Kasumi-1 (cell line): ENCODE data around the gene ZNF341.
"Not testable (repeated sequence)": the region's sequence is repeated elsewhere in the genome, so short reads cannot be mapped to it uniquely, and the experiment has no call there.

Experiments used
- DNase-seq, 2 experiments: peaks; one replicate each; lab custom pipeline; 2025; lab: John Stamatoyannopoulos, UW

Gene ZNF341

DNA sequence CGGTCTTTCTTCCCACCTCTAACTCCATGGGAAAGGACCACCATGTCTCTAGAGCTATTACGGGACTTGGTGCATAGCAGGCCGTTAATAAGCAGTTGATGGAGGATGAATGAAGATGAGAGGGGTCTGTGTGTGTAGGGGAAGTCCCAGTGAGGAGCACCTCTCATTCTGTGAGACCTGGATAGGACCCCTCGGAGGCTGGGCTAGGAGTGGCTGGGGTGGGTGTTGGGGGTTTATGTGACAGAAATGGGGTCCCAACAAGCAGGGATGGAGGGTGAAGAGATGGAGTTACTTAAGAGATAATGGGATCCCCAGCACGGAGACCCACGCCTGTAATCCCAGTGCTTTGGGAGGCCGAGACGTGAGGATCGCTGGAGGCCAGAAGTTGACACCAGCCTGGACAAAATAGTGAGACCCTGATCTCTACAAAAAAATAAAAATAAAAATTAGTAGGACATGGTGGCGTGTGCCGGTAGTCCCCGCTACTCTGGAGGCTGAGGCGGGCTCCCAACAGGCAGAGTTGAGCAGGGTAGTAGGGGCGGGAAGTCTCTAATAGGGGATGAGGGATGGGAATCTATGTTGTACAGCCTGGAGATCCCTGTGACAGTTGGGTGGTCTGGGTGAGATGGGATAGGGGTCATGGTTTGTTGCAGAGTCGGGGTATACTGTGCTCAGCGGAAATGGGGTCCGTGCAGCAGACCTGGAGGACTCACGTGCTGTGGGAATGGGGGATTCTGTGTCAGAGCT is 677 bp upstream of the ZNF341 start:
- no peak for DNase-seq

DNA sequence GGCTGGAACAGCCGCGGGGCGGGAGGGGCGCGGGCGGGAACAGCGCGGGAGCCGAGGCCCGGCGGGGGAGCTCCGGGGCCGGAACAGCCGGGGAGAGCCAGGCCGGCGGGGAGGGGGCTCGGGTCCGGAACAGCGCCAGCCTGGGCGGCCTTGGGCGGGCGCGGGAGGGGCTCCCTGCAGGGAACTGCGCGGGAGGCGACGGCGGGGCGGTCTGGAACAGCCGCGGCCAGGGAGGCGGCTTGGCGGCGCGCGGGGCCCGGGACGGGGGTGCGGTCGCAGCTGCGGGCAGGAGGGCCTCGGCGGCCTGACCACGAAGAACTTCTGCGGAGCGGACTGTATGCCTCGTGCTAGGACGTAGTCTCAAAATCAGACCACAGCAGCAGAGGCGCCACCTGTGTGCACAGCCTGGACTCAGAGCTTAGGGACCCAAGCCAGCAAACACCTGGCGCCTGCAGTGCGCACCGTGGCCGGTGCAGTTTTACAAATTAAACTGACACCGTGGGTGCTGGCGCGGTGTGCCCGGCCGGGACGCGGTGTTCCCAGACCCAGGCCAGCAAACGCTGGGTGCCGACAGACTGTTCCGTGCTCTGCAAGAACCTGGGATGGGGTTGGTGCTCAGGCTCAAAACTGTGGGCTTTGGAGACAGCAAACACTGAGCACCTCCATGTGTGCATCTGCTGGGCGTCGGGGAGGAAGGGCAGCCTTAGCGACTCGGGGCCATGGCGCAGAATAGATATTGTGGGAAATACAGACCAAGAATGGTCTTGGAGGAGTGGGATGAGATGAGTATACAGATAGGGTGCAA is 572 bp downstream of the ZNF341 start:
- DNase-seq = peak in 1 of 2 experiments; percentile 50

DNA sequence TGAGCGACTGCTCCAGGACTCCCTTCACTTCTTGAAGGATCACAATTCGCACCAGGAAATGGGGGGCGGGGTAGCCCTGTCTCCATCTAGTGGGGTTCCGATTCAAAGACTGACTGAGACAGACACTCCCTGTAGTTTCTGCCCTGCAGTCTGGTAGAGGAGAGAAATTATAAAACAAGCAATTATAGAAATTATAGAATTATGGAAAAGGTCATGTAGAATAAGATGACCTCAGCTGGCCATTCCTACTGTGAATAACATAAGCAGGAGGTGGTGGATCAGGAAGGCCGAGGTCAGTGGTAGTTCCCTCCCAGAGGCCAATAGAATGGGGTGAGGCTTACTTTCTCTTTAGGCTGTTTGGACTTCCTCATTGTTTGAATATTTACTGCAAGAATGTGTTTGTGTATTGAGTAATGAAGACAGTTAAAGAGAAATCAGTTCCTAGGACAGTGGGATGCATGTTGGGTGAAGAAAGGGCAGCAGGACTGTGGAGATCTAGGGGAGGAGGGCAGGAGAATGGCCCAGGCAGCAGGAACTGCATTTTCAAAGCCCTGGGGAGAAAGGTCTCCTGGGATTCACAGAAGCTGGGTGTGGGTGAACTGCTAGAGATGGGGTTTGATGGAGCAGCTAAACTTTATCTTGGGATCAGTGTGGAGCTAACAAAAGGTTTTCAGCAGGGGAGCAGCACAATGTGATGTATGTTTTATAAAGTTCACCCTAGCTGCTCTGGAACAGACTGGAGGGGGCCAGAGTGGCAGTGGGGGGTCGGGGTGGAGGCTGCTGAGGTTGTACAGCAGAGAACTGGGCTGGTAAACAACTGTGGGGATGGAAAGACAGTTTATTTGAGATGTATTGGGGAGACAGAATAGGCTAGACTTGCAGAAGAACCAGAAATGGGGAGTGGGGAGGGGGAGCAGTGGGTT is 2.1 kb downstream of the ZNF341 start:
- peak; percentile 14 to 44 for DNase-seq

DNA sequence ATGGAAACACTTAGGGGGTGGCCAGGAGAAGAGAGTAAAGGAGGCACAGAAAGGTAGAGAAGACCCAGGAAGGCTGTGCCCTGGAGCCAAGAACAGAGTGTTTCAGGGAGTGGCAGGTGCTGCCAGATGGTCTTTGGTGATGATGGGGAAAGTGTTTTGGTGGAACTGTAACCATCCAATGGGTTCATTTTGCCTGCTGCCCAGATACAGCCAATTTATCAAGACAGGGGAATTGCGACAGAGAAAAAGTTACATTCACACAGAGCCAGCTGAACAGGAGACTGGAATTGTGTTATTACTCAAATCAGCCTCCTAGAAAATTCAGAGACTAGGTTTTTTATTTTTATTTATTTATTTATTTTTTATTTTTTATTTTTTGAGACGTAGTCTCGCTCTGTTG is 5.2 kb downstream of the ZNF341 start:
- no peak for DNase-seq

DNA sequence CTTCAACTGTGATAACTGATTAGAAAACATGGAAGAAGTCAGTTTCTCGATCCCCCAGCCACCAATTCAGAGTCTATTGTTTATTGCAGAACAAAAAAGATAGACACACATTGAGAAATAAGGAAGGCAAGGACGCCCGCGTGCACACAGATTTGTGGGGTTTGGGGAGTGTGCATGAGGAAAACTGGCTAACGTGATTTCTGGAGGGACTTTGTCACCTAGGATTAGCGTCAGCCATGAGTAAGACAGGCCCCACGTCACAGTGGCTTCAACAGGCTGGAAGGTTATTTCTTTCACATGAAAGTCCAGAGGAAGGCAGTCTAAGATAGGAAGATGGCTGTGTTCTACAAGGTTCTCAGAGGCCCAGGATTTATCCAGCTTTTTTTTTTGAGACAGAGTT is 7.7 kb downstream of the ZNF341 start:
- DNase-seq = no peak

DNA sequence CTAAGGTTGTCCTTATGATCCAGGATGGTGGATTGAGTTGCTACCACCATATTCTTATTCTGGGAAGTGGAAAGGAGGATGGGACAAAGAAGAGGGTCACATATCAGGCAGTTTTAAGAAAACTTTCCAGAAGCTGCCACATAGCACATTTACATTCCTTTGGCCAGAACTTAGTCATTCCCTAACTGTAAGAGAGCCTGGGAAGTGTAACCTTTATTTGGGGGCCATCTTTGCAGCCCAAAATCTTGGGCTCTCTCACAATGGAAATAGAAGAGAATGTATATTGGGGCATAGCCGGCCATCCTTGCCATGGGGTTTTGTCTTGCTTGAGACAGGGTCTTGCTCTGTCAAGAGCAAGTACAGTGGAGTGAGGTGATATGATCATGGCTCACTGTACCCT is 8.4 kb downstream of the ZNF341 start:
- no peak for DNase-seq

DNA sequence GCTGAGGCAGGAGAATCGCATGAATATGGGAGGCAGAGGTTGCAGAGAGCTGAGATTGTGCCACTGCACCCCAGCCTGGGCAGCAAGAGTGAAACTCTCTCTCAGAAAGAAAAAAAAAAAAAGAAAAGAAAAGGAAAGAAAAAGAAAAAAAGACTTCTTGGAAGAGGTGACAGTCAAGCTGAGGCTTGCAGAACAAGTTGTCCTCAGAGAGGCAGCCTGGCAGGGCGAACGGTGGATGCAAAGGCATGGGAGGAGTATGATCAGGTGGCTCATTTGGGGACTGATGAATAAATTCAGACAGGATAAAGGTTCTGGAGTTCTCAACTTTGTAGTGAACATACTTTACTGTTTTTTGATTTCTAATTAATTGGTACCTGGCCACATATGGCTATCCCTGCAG is 12.4 kb downstream of the ZNF341 start:
- no peak for DNase-seq

DNA sequence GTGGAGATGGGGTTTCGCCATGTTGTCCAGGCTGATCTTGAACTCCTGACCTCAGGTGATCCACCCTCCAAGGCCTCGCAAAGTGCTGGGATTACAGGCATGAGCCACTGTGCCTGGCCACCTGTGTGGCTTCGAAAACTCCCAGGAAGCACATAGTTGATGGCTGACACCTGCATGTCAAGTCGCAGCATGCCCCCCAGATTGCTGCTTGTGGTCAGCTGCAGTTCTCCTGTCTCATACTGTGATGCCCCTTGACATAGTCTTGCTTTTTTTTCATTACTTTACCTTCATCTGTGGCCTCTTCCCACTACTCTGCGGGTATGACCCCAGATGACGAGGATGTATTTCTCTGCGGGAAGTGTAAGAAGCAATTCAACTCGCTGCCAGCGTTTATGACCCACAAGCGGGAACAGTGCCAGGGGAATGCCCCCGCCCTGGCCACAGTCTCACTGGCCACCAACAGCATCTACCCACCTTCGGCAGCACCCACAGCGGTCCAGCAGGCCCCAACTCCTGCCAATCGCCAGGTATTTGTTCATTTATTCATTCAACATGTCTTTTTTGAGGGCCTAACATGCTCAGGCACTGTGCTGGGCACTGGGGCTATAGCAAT is 13.1 kb downstream of the ZNF341 start:
- no peak for DNase-seq

DNA sequence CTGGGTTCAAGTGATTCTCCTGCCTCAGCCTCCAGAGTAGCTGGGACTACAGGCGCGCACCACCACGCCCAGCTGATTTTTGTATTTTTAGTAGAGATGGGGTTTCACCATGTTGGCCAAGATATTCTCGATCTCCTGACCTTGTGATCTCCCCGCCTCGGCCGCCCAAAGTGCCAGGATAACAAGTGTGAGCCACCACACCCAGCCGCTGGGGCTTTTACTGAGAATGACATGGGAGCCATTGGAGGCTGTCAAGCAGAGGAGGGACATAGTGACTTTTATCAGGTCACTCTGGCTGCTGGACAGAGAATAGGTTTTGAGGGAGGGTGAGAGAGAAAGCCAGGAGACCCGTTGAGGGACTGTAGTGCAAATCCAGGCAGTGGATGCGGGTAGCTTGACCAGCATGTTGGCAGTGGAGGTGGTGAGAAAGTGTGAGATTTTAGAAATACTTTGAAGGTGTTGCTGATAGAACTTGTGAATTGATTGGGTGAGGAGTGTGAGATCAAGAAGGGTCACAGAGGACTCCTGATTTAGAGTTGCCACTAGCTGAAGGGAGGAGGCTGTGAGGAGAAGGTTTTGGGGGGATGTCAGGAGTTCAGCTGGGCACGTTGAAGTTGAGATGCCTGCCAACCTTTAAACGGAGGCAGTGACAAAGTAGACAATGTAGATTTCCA is 14.7 kb downstream of the ZNF341 start:
- DNase-seq = no peak

DNA sequence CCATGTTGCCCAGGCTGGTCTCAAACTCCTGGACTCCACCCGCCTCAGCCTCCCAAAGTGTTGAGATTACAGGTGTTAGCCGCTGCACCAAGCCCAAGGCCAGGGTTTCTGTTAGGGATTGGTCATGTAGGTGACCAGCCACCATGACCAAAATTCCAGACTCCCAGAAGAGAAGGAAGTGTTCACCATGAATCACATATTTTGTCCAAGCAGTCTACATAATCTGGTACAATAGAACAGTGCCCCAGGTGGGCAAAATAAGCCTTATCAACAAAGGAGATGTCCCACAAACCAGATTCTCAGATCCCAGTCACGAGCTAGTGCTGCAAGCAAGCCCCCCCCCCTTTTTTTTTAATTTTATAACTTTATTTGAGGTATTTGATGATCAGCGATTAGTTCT is 20.0 kb downstream of the ZNF341 start:
- DNase-seq = no peak

DNA sequence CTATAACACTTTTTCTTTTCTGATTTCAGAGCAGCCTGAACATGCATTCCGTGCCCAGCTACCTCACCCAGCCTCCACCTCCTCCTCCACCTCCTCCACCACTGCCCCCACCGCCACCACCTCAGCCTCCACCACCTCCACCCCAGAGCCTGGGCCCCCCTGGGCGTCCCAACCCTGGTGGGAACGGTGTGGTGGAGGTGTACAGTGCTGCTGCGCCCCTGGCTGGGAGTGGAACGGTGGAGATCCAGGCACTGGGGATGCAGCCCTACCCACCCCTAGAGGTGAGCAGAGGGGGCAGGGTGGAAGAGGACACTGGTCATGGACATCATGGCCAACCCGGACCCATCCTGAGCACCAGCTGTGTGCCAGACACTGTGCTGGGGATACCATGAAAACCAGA is 21.3 kb downstream of the ZNF341 start:
- no peak for DNase-seq

DNA sequence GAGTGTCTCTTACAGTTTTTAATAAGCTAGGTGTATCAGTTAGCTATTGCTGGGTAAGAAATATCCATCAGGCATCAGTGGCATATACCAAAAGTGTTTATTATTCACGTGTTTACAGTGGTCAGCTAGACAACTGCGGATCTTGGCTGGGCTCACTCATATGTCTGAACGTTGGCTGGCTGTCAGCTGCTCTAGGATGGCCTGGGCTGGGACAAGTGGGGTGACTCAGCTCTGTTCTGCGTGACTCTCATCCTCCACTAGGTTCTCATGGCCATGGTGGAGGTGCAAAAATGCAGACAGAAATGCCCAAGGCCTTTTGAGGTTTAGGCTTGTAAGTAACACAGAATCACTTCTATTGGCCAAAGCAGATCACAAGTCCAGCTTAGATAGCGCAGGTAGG is 22.0 kb downstream of the ZNF341 start:
- no peak for DNase-seq

DNA sequence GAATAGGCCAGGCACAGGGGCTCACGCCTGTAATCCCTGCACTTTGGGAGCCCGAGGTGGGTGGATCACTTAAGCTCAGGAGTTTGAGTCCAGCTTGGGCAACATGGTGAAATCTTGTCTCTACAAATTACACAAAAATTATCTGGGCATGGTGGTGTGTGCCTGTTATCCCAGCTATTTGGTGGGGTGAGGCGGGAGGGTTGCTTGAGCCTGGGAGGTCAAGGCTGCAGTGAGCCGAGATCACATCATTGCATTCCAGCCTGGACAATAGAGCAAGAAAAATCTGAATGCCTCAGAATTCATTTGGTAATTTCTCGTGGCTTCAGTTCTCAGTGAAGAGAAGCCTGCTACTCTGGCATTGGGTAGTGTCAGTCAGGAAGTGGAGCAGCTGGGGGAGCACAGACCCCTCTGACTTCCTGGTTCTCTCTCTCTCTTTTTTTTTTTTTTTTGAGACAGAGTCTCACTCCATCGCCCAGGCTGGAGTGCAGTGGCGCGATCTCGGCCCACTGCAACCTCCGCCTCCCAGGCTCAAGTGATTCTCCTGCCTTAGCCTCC is 24.2 kb downstream of the ZNF341 start:
- not testable (repeated sequence) for DNase-seq

DNA sequence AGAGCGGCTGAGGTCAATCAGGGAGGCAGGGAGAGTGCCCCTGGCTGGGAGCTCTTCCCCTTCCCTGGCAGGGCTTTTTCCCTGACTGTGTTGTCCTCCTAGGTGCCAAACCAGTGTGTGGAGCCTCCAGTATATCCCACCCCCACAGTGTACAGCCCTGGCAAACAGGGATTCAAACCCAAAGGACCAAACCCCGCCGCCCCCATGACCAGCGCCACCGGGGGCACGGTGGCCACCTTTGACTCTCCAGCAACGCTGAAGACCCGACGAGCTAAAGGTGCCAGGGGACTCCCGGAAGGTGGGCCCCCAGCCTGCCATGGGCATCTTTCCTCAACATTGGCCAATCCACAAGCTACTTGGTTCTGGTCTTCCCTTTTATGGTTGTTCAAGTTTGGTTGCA is 25.2 kb downstream of the ZNF341 start:
- no peak for DNase-seq

DNA sequence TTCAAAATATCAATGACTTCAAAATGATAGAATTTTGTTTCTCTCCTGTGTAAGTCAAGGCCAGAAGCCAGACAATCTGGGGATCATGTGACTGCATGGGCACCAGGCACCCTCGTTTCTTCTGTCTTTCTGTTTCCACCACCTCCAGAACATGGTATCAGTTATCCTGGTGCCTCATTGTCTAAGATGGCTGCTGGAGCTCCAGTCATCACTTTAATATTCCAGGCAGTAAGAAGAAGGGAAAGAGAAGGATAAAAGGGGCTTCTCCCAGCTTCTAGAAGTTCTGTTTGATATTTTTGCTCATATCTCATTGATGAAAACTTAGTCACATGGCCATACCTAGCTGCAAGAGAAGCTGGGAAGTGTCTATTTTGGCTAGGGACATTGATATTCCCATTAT is 25.7 kb downstream of the ZNF341 start:
- no peak for DNase-seq

DNA sequence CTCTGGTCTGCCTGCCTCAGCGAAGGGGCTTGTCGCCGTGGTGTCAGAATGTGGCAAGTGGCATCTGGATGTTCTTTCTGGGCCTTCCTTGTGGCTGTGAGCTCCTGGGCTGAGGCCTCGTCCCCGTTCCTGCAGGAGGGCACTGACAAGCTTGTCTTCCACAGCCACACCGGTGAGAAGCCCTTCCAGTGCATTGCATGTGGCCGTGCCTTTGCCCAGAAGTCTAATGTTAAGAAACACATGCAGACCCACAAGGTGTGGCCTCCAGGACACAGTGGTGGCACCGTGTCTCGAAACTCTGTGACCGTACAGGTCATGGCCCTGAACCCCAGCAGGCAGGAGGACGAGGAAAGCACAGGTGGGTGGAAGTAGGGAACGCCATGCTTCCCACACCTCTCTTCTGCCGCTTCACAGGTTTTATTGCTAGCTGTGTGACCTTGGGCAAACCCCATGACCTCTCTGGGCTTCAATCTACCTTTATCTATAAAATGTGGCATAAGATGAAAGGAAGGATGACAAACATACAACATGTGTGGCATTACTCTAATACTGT is 30.0 kb downstream of the ZNF341 start:
- no peak for DNase-seq

DNA sequence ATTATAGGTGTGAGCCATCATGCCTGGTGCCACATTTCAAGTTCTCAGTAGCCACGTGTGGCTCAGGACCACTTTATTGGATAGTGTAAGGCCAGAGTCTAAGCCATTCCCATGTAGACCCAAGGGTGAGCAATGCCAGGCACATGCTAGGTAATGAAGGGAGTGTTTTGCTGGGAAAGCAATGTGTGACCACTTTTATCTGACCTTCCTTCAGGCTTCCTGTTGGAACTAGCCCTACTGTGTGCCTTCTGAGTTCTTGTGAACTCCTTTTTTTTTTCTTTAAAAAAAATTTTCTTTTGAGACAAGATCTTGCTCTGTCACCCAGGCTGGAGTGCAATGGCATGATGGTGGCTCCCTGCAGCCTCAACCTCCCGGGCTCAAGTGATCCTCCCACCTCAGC is 33.3 kb downstream of the ZNF341 start:
- no peak for DNase-seq

DNA sequence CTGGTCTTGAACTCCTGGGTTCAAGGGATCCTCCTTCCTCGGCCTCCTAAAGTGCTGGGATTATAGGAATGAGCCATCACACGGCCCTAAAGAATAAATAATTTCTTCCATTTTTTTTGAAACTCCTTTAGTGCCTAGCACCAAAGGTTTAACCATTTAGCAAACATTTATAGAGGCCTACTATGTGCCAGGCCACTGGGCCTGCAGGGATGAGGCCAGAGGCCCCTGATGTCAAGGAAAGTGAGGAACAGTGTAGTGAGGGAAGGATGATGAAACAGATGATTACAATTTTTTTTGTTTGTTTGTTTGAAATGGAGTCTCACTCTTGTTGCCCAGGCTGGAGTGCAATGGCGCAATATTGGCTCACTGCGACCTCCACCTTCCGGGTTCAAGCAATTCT is 33.8 kb downstream of the ZNF341 start:
- DNase-seq = no peak

DNA sequence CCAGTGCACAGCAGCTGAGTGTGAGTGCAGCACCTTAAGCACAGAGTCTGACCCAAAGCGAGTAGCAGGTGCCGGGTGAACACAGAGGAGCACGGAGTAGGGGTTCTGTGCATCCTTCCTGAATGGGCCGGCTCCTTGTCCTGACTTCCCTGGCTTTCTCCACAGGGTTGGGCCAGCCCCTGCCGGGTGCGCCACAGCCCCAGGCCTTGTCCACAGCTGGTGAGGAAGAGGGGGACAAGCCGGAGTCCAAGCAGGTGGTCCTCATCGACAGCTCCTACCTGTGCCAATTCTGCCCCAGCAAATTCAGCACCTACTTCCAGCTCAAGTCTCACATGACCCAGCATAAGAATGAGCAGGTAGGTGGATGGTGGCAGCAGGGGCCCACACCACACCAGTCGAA is 34.9 kb downstream of the ZNF341 start:
- no peak for DNase-seq

DNA sequence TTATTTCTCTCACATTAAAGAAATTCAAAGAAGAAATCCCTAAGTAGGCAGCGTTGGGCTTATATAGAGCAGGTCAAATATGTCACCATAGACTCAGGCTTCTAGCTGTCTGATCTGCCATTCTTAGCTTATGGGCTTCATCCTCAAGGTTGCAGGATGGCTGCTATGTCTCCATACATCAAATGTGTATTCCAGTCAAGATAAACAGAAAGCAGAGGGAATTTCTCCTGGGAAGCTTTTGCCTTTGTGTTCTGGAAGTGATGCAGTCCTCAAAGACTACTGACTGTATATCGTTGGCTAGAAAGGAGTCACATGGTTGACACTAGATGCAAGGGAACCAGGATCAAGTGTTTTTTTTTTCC is 36.0 kb downstream of the ZNF341 start:
- no peak for DNase-seq

DNA sequence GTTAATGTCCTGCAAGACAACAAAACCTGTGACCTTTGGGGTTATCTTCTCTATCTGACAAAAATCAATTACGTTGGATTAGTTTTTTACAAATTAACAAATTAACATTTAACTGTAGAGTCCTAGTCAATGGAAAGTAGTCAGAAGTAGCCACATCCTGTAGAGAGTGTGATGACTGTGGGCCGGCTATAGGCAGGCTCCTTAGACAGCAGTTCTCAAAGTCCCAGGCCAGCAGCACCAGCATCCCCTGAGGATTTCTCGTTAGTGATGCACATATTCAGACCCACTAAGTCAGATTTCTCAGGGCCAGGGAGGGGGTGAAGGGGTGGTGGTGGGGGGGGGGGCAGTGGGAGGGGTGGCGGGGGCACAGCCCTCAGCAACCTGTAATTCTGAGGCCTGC is 37.2 kb downstream of the ZNF341 start:
- DNase-seq = no peak
